Measurements from ENCODE around the gene ZNHIT1.
"Not testable (repeated sequence)": the region's sequence is repeated elsewhere in the genome, so short reads cannot be mapped to it uniquely, and the experiment has no call there.

ZNHIT1 gene

DNA sequence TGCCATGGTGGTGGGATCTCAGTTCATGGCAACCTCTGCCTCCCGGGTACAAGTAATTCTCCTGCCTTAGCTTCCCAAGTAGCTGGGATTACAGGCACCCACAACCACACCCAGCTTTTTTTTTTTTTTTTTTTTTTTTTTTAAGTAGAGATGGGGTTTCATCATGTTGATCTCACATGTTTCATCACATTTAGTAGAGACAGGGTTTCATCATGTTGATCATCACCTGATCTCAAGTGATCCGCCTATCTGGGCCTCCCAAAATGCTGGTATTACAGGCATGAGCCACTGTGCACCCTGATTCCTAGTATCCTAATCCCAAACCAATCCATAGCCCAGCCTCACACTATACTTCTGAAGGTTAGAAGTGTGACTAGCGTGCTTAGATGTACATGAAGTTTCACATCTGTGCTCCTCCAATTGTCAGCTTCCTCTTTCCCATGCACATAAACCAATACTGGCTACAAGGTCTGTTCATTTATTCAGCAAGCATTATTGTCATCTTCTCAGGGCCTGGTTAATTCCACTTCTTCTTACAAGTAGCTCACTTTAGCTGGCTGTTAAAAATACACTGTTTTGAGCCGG is 31.0 kb upstream of the ZNHIT1 start:
- DNase-seq (ENCODE audit: low read depth in 1 of 2, low spot score in 1 of 2) = no peak

DNA sequence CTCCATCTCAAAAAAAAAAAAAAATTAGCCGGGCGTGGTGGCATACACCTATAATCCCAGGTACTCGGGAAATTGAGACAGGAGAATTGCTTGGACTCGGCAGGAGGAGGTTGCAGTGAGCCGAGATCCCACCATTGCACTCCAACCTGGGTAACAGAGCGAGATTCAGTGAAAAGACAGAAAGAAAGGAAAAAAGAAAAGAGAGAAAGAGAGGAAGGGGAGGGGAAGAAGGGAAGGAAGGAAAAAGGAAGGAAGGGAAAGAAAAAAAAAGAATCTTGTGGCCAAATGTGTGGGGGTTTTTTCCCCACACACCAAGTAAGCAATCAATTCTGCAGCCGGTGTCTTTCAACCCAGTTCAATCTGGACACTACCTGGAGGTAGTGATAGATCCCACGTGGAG is 28.9 kb upstream of the ZNHIT1 start:
- no peak for DNase-seq (ENCODE audit: low read depth in 1 of 2, low spot score in 1 of 2)

DNA sequence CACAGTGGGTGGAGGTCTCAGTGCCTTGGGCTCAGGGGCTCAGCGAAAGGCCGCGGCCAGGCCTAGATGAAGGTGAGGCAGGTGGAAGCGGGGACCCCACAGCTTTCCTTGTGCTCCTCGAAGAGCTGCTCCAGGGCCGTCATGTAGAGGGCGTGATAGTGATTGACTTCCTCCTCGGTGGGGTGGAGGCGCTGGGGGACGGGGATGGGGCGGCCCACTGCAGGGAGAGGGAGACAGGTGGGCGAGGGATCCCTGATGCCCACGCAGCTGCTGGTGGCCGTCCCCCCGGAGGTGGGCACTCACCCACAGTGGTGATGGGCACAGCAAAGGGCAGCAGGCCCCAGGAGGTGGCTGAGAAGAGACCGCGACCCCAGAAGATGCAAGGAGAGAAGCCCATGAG is 22.1 kb upstream of the ZNHIT1 start:
- no peak for DNase-seq (ENCODE audit: low read depth in 1 of 2, low spot score in 1 of 2)

DNA sequence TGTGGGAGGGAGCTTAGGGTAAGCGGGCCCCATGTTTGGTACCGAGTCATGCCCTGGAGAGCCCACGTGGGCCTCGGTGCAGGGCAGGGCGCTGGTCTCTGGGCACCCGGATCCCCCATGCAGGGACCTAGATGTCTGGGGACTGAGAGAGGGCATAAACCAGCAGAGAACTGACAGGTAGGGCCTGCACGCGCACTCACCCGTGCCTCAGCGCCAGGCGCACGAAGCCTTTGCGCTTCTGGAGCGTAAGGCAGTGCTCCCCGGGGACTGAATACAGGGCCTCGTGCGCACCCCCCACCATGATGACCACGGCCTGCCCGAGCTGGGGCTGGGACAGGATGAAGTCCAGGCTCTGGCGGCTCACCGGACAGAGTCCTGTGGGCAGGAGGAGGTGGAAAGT is 20.0 kb upstream of the ZNHIT1 start:
- no peak for DNase-seq (ENCODE audit: low read depth in 1 of 2, low spot score in 1 of 2)

DNA sequence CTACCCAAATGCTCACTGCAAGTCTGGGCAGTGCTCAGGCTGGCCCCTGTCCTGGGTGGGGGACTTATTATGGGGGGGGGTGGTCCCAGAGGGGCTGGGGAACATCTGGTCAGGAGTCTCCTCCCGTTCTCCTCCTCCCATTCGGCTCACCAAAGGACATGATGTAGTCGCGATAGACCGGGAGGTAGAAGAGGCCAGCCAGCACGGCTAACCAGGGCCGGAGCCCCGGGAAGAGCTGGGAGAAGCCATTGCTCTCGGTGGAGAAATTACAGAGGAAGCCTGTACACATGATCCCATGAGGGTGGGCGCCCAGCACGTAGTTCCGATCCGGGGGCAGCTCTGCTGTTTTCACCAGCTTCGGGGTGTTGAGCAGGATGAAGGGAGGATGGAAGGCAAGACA is 19.5 kb upstream of the ZNHIT1 start:
- no peak for DNase-seq (ENCODE audit: low read depth in 1 of 2, low spot score in 1 of 2)

DNA sequence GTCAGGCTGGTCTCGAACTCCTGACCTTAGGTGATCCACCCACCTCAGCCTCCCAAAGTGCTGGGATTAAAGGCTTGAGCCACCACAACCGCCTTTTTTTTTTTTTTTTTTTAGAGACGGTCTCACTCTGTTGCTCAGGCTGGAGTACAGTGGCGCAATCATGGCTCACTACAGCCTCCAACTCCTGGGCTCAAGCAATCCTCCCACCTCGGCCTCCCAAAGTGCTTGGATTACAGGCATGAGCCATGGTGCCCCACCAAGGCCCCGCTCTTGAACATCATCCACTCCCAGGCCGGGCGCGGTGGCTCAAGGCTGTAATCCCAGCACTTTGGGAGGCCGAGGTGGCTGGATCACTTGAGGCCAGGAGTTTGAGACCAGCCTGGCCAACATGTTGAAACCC is 18.4 kb upstream of the ZNHIT1 start:
- not testable (repeated sequence) for DNase-seq (ENCODE audit: low read depth in 1 of 2, low spot score in 1 of 2)

DNA sequence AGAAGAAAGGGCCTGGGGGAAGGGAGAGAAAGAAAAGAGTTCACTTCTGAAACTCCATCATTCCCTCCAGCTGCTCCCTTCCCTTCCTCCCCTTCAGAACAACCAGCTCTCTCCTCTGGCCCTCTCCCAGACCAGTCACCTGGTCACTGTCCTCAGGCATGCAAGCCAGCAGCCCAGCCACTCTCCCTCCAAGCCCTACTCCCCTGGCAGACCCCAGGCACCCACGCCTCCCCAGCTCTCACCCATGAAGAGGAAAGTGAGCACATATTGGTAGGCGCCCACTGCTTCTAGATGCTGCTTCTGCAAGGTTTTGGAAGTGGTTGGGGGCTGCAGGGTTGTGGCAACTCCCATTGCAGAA is 17.5 kb upstream of the ZNHIT1 start:
- DNase-seq (ENCODE audit: low read depth in 1 of 2, low spot score in 1 of 2) = no peak

DNA sequence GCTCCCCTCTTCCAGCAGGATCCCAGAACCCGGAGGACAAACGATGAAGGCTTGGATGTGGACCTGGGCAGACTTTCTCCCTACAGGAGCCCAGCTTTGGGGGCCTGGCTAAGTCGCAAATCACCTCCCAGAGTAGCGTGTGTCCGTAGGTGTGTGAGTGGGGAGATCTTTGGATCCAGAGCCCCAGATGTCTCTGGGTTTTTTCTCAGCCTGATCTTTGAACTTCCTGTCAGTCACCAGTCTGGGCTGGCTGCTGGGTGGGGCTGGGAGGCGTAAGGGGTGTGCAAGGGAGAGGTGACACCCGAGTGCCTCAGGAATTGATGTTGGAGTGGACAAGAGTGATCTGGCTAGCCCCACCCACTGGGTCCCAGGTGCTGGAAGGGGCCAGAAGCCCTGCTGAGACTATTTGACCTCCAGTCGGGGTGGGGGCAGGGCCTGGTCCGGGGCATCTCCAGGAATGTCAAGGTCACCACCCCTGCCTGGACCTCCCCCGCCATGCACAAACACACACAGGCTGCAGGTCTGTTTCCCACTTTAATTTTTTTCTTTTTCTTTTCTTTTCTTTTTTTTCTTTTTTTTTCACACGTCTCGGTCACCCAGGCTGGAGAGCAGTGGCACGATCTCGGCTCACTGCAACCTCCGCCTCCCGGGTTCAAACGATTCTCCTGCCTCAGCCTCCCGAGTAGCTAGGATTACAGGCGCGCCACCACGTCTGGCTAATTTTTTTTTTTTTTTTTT is 16.9 kb upstream of the ZNHIT1 start, which contains the start of gene MOGAT3:
Gene MOGAT3 (minus strand): TSS at position 175 of the 738 bp plus-strand sequence. CDS start 182 bp downstream, outside the sequence.
- DNase-seq (ENCODE audit: low read depth in 1 of 2, low spot score in 1 of 2) = no peak

DNA sequence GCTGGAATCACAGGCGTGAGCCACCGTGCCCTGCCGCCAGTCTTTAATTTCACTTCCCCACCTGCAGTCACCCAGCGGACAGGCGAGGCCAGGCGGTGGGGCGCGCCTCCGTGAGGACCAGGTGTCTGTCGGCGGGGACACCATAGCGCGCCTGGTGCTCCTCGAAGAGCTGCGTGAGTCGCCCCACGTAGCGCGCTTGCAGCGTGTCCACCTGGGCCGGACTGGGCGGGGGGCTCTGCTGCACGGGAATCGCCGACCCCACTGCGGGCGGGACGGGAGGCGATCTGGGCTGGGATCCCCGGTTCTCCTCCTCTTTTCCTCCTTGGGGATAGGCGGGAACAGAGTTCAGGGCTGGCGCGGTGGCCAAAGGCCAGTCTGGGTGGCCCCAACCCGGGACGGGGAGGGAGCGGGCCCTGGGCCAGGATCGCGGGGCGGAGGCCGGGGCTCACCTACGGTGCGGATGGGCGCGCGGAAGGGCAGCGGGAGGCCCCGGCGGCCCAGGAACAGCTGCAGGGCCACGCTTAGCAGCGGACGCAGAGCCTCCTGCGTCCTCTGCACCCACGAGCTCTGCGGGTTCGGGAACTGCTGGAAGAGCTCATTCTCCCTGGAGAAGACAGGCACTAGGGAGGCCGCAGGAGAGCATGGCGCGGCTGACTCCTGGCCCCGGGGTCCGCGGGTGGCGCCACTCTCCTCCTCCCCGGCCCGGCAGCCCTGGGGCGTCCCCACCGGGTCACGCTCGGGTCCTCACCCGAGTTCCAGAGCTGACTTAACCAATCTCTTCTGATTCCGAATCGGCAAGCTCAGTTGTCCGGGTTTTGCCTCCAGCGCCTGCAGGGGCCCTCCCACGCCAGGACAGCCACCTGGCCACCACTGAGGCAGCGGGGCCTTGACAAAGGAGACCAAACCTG is 16.0 kb upstream of the ZNHIT1 start:
- no peak for DNase-seq (ENCODE audit: low read depth in 1 of 2, low spot score in 1 of 2)

DNA sequence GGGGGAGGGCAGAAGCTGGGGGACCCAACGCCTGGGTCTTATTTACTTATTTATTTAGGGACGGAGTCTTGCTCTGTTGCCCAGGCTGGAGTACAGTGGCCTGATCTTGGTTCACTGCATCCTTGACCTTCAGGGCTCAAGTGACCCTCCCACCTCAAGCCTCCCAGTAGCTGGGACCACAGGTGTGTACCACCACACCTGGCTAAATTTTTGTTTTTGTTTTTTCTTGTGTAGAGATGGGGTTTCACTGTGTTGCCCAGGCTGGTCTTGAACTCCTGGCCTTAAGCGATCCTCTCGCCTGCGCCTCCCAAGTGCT is 15.4 kb upstream of the ZNHIT1 start:
- DNase-seq (ENCODE audit: low read depth in 1 of 2, low spot score in 1 of 2) = no peak

DNA sequence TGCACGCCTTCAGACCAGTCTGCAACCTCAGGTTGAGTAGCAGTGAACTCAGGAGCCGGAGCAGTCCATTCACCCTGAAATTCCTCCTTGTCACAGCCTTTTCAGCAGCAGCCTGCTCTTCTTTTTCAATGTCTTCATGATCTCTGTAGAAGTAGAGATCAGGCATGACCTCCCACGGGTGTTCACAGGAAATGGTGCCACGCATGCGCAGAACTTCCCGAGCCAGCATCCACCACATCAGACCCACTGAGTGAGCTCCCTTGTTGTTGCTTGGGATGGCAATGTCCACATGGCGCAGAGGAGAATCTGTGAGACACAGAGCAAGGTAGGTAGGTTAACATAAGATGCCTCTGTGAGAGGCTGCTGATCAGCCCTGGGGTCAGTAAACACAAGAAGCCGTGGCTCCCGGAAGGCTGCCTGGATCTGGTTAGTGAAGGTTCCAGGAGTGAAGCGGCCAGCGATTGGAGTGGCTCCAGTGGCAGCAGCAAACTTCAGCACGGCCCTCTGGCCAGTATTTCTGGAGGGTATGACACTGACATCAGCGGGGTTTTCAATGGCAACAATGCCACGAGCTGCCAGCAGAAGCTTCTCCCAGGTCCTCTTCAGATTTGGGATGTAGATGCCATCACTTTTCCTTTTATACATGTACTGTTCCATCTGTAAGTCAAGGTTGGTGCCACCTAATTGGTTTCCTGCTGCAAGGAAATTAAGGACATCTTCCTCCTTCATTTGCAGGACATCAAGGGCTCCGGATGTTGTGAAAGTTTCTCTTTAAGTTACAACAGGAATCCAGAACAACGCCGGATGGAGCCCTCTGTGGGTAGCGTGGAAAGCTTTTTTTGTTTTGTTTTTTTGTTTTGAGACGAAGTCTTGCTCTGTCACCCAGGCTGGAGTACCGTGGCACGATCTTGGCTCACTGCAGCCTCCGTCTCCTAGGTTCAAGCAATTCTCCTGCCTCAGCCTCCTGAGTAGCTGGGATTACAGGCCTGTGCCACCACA is 13.9 kb upstream of the ZNHIT1 start:
- DNase-seq (ENCODE audit: low read depth in 1 of 2, low spot score in 1 of 2) = not testable (repeated sequence)

DNA sequence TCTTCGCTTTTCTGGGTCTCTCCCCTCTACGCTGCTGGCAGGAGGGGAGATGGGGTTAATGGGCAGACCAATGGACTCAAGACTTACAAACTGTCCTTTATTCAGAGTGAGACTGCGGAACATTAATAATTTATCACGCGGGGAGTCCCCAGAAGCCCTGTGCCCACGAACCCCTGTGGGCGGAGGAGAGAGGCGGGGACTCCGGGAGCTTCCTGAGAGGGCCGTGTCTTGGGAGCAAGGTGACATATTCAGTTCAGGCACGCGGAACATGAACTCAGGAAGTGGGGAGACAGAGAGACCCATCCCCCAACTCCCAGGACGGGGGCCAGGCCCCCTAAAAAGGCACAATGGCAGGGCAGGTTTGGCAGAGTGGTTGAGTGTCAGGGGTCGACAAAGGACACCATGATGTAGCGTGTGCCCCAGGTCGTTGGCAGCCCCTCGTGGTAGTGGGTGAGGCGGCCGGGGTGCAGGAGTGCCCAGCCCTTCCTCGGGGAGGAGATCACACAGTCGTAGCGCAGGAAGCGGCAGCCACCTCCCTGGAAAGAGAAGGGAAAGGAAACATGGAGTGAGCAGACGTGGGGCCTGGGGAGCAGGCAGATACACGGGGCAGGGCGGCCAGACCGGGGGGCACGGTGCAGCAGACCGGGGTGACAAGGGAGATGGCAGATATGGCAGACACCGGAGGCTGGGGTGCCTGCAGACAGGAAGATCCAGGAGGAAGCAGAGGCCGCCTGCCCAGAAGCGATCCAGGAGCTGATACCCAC is 11.9 kb upstream of the ZNHIT1 start:
- no peak for DNase-seq (ENCODE audit: low read depth in 1 of 2, low spot score in 1 of 2)

DNA sequence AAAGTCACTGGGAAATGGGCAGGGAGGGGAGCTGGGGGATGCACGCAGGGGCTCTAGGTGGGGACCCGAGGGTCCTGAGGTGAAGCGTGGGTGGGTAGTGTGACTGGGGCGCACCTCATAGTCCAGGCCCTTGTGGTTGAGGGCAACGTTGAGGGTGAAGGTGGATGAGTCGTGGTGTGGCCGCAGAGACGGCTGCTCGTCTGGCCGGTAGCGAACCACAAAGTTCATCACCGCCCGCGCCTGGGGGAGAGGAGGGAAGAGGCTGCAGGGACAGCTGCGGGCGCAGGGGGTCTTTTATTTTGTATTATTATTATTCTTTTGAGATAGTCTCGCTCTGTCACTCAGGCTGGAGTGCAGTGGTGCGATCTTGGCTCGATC is 11.3 kb upstream of the ZNHIT1 start:
- no peak for DNase-seq (ENCODE audit: low read depth in 1 of 2, low spot score in 1 of 2)

DNA sequence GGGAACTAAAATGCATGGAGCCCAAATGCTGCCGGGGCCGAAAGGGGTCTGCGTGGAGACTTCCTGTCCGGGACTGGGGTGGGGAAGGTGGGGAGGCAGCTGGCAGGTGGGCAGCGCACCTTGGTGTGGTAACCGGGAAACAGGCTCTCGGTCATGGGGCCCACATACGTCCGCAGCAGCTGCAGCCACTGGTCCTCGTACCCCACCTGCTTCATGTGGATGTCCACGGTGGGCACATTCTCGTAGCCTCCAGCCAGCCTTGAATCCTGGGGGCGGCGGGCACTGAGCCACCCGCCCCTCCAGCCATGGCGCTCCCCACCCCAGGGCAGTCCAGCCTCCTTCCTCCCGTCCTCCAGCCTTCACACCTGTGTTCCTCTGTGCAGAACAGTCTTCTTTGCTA is 10.5 kb upstream of the ZNHIT1 start:
- DNase-seq (ENCODE audit: low read depth in 1 of 2, low spot score in 1 of 2) = no peak

DNA sequence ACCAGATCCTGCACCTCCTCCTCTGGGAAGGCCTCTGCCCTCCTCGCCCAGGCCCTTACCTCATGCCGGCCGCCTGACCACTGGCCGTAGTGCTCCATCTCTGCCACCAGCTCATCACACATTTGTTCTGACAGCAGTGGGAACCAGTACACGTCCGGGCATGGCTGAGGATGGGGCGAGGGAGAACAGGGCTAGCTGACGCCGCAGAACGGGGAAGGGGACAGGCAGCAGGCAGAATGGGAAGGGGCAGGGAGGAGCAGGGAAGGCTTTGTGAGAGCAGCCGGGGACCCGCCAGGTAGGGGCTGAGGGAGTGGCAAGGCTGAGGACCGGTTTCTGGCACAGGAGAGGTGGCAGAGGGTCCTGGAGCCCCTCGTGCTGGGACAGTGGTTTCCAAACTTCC is 9.2 kb upstream of the ZNHIT1 start:
- DNase-seq (ENCODE audit: low read depth in 1 of 2, low spot score in 1 of 2) = no peak

DNA sequence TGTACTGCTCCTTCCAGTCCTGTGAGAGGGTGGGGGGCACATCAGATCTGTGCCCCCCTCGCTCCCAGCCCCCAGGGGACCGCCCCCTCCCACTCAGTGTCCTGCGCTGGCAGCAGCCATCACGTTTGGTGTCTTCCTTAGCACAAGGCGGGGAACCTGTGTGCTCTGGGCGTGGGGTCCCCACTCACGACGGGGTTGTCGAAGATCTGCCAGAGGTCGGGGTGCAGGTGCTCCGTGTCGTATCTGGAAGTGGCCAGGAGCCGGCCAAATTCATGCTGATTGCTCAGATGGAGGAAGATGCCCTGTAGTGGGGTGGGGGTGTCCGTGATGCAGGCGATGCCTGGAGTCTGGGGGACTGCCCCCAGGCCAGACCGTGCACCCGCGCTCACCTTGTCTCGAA is 7.8 kb upstream of the ZNHIT1 start:
- no peak for DNase-seq (ENCODE audit: low read depth in 1 of 2, low spot score in 1 of 2)

DNA sequence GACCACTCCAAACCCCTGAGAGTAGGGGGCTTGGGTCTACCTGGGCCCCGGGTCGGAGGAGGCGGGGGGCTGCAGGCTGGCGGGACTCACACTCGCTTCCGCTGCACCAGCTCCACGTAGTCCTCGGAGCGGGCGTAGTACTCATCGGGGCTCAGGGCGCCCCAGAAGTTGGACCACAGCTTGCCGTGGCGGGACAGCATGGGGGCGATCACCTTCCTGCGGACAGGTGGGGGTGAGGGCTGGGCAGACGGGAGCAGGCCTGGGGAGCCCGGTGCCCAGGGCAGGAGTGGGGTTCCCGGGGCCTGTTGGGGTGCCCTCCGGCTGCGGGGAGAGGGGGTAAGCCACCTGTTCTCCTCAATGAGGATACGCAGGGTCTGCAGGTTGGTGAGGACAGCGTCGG is 6.5 kb upstream of the ZNHIT1 start:
- DNase-seq (ENCODE audit: low read depth in 1 of 2, low spot score in 1 of 2) = no peak

DNA sequence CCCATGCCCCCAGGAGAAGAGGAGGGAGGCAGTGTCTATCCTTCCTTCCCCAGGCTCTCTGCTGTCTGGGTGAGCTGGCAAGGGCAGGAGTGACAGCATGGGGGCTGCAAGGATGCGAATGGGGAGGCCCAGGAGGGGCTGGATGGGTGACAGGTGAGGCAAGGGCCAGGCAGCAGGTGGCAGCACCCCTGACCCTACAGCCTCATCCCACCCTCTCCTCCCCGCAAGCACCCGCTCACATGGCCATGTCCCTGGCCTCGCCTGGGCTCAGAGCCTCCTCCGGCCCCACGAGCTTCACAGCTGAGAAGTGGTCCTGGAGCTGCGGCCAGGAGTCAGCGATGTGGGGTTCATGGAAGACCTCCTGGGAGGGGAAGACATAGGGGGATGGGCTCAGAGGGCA is 6.0 kb upstream of the ZNHIT1 start:
- DNase-seq (ENCODE audit: low read depth in 1 of 2, low spot score in 1 of 2) = no peak

DNA sequence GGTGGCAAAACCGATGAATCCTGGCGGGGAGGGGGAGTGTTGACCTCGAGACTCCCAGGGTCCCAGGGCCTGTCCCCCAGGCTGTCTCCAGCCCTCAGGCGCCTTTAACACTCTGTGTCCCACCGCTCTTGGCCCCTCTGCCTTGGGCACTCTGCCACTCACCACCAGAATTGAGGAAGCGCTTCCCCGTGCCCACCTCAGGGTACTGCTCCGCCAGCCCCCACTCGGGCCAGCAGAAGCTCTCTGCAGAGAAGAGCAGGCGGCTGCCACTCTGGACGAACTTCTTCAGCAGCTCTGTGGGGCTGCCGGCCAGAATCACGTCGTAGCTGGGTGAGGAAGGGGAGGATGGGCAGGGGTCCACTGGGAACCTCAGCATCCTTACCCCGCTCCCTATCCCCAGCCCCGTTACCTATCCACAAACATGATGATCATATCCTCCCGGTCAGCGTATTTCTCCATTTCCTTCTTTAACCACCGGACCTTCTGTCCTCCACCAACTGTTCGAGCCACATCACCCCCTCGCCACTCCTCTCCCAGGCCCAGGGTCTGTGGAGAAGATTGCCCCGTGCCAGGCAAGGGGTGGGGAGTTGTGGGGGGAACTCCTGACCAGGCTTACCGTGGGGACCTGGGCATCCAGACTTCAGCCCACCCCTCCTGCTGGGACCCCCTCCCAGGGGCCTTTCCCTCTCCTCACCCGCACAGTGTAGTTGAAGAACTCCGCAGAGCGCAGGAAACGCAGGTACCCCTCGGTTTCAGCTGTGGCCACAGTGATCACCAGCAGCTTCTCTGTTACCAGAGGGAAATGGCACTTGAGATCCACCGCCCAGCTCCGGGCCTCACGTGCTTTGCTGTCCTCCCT is 1.7 kb upstream of the ZNHIT1 start:
- DNase-seq (ENCODE audit: low read depth in 1 of 2, low spot score in 1 of 2) = no peak

All from stimulated activated CD4-positive, alpha-beta T cell treated with anti-CD3 and anti-CD28 coated beads, Interleukin-15, amount 100 ng/mL, for 1 hour (primary cell).